AG04450 (cell line): ENCODE results near the gene OGFRL1. TPM values are rescaled to one million over a fixed set of nuclear protein-coding genes. Genes with fewer than 3 reads are reported as not detected.

Experiments used
- CTCF ChIA-PET: fragments of 300-600, 350-600 bp; formaldehyde crosslinking; extraction: SDS; loops from one replicate; lab custom pipeline; 2022; ENCODE audit warnings: antibody characterized with exemption, inconsistent platforms; lab: Charles Lee
- POLR2A ChIA-PET: fragments of 350-600 bp; formaldehyde crosslinking; extraction: SDS; loops from one replicate; lab custom pipeline; 2021; ENCODE audit warnings: antibody characterized with exemption, inconsistent platforms; lab: Yijun Ruan, JAX
- DNase-seq: peaks from one replicate; pipeline ENCODE4 v3.0.0-alpha.2; 2011; ENCODE audit warnings: low read depth, low spot score
- H3K27ac ChIP-seq: one replicate; pipeline ENCODE4 v1.5.1; 2012; ENCODE audit warnings: low read depth, low read length, control low read depth
- H3K27me3 ChIP-seq: one replicate; pipeline ENCODE4 v1.6.0; 2012; ENCODE audit warnings: low read length; ENCODE audit not compliant: control insufficient read depth, insufficient read depth
- H3K4me3 ChIP-seq: 2 replicates; pipeline ENCODE4 v1.5.1; 2011; ENCODE audit warnings: mild to moderate bottlenecking, low read depth, low read length, control low read depth
- H3K9me3 ChIP-seq: 2 replicates; pipeline ENCODE4 v1.5.1; 2012; ENCODE audit warnings: low read length; ENCODE audit not compliant: control insufficient read depth, insufficient read depth
- CTCF ChIP-seq: IDR thresholded peaks from 2 replicates; pipeline ENCODE4 v1.5.1; 2011; ENCODE audit warnings: low read depth, low read length, control low read depth, inconsistent platforms
- polyA plus RNA-seq: library from polyadenylated mRNA; depleted of rRNA; stranded (reverse); fragments of >200 nt; gene quantifications from 2 replicates; pipeline ENCODE4 v1.2.3, GENCODE V29; 2011

The OGFRL1 gene
- polyA plus RNA-seq, 1 experiment, result 16.6 TPM

GRCh38 chr6:71326611-71327010, 38.0 kb downstream of the OGFRL1 start:
- Histone ChIP-seq H3K27me3 (no peaks in the 10 kb centered on the region), H3K4me3 (no peak overlapping the region), H3K9me3 (no peaks in the 10 kb centered on the region), H3K27ac (no peak overlapping the region)
- DNase-seq, result no peak
- TF ChIP-seq CTCF, result no peak
- ChIA-PET CTCF (interaction anchor here (1.5 kb wide), 1 partner anchor 136 kb away, joined by 5 read pairs; no protein-coding TSS in a partner anchor), POLR2A (no interaction called here)

- POLR2A ChIA-PET, result no interaction called here
- Histone ChIP-seq H3K27me3 (no peaks in the 10 kb centered on the region), H3K4me3 (no peak overlapping the region), H3K27ac (no peak overlapping the region), H3K9me3 (no peaks in the 10 kb centered on the region)
- TF ChIP-seq CTCF, result no peak
- no peak for DNase-seq
- CTCF ChIA-PET, result no interaction called here
Measured at GRCh38 chr6:71330501-71330900, 41.9 kb downstream of the OGFRL1 start.

GRCh38 chr6:71332012-71332411, 43.4 kb downstream of the OGFRL1 start:
- CTCF ChIA-PET, result interaction anchor here (1.8 kb wide), 1 partner anchor 10 kb away, joined by 6 read pairs; no protein-coding TSS in a partner anchor
- DNase-seq, result no peak
- POLR2A ChIA-PET, result no interaction called here
- Histone ChIP-seq H3K27ac (no peak overlapping the region), H3K4me3 (no peak overlapping the region), H3K27me3 (no peaks in the 10 kb centered on the region), H3K9me3 (no peaks in the 10 kb centered on the region)
- TF ChIP-seq CTCF, result no peak

GRCh38 chr6:71333050-71333449, 44.4 kb downstream of the OGFRL1 start:
- no peak overlapping the region for H3K27ac ChIP-seq

GRCh38 chr6:71333697-71334096, 45.1 kb downstream of the OGFRL1 start:
- H3K27me3 ChIP-seq, result no peaks in the 10 kb centered on the region
- POLR2A ChIA-PET, result no interaction called here
- TF ChIP-seq CTCF, result no peak
- no peaks in the 10 kb centered on the region for H3K9me3 ChIP-seq
- CTCF ChIA-PET, result interaction anchor here (0.8 to 1.4 kb wide), 2 partner anchors 16 to 200 kb away, joined by 3 read pairs; no protein-coding TSS in a partner anchor
- H3K4me3 ChIP-seq, result no peak overlapping the region
- DNase-seq, result peak; percentile 73
- H3K27ac ChIP-seq, result peak overlapping the region; percentile 58

More at GRCh38 chr6:71333050-71333449, 44.4 kb downstream of the OGFRL1 start:
- DNase-seq, result no peak
- no peak for TF ChIP-seq CTCF
- H3K4me3 ChIP-seq, result no peak overlapping the region
- H3K9me3 ChIP-seq, result no peaks in the 10 kb centered on the region
- CTCF ChIA-PET, result interaction anchor here (0.8 to 1.8 kb wide), 3 partner anchors 11 to 201 kb away, joined by 3 to 6 read pairs (median 3); no protein-coding TSS in a partner anchor
- POLR2A ChIA-PET, result no interaction called here
- no peaks in the 10 kb centered on the region for H3K27me3 ChIP-seq
